SK-N-SH treated with all-trans-retinoic acid at 6 μM for 48 hours (cell line): ENCODE measurements around the gene CCBE1.
A peak's percentile ranks its signal among the peaks of the same experiment; 100 is the strongest.

ENCODE experiments used
- ATAC-seq: fragments of 200-7000 bp; cut with Tn5 transposase; 3 replicates; pipeline ENCODE4 v1.9.1; 2020; ENCODE audit warnings: mild to moderate bottlenecking, moderate library complexity
- ARNTL ChIP-seq: fragments of 450-650 bp; formaldehyde crosslinking; IDR thresholded peaks from 2 replicates; pipeline ENCODE4 v1.5.0; 2020; ENCODE audit warnings: low read depth, mild to moderate bottlenecking, moderate library complexity, borderline replicate concordance
- BACH2 ChIP-seq: fragments of 250-450 bp; sonication (Bioruptor Pico); IDR thresholded peaks from 2 replicates; pipeline ENCODE4 v1.9.0; 2021; ENCODE audit warnings: mild to moderate bottlenecking, borderline replicate concordance
- CREB5 ChIP-seq: fragments of 250-450 bp; sonication (Bioruptor Pico); IDR thresholded peaks from 2 replicates; pipeline ENCODE4 v1.5.1; 2020; ENCODE audit warnings: low read depth, mild to moderate bottlenecking, moderate library complexity
- CSDC2 ChIP-seq: fragments of 250-450 bp; sonication (Bioruptor Pico); IDR thresholded peaks from 2 replicates; pipeline ENCODE4 v1.5.0; 2020; ENCODE audit warnings: mild to moderate bottlenecking, moderate library complexity
- CSRNP3 ChIP-seq: fragments of 250-450 bp; sonication (Bioruptor Pico); IDR thresholded peaks from 2 replicates; pipeline ENCODE4 v1.5.1; 2021; ENCODE audit warnings: mild to moderate bottlenecking, moderate library complexity
- ESRRG ChIP-seq: fragments of 250-450 bp; sonication (Bioruptor Pico); IDR thresholded peaks from 2 replicates; pipeline ENCODE4 v1.6.1; 2021; ENCODE audit warnings: mild to moderate bottlenecking
- GLIS3 ChIP-seq: fragments of 250-450 bp; sonication (Bioruptor Pico); IDR thresholded peaks from 2 replicates; pipeline ENCODE4 v1.5.0; 2020; ENCODE audit warnings: mild to moderate bottlenecking, moderate library complexity
- ISL1 ChIP-seq: fragments of 250-450 bp; sonication (Bioruptor Pico); IDR thresholded peaks from 2 replicates; pipeline ENCODE4 v2.1.2; 2022; ENCODE audit warnings: mild to moderate bottlenecking, moderate library complexity
- OSR1 ChIP-seq: fragments of 250-450 bp; sonication (Bioruptor Pico); IDR thresholded peaks from 2 replicates; pipeline ENCODE4 v1.8.0; 2022; ENCODE audit warnings: moderate library complexity, mild to moderate bottlenecking, inconsistent platforms
- PATZ1 ChIP-seq: fragments of 250-450 bp; sonication (Bioruptor Pico); IDR thresholded peaks from 2 replicates; pipeline ENCODE4 v1.8.0; 2020; ENCODE audit warnings: mild to moderate bottlenecking, moderate library complexity, borderline replicate concordance
- PPARA ChIP-seq: fragments of 250-450 bp; sonication (Bioruptor Pico); IDR thresholded peaks from 2 replicates; pipeline ENCODE4 v1.5.0; 2020; ENCODE audit warnings: mild to moderate bottlenecking, borderline replicate concordance
- RARB ChIP-seq: fragments of 250-450 bp; sonication (Bioruptor Pico); IDR thresholded peaks from 2 replicates; pipeline ENCODE4 v1.8.0; 2021; ENCODE audit warnings: mild to moderate bottlenecking, moderate library complexity
- TCF4 ChIP-seq: fragments of 250-450 bp; sonication (Bioruptor Pico); IDR thresholded peaks from 2 replicates; pipeline ENCODE4 v1.8.0; 2021; ENCODE audit warnings: mild to moderate bottlenecking, moderate library complexity, borderline replicate concordance
- TOX ChIP-seq: fragments of 250-450 bp; sonication (Bioruptor Pico); IDR thresholded peaks from 2 replicates; pipeline ENCODE4 v1.8.0; 2021; ENCODE audit warnings: mild to moderate bottlenecking, moderate library complexity, borderline replicate concordance
- TSHZ2 ChIP-seq: fragments of 250-450 bp; sonication (Bioruptor Pico); IDR thresholded peaks from 2 replicates; pipeline ENCODE4 v1.5.0; 2020; ENCODE audit warnings: mild to moderate bottlenecking, moderate library complexity
- ZC3H10 ChIP-seq: fragments of 250-450 bp; sonication (Bioruptor Pico); IDR thresholded peaks from 2 replicates; pipeline ENCODE4 v1.5.1; 2021; ENCODE audit warnings: mild to moderate bottlenecking, moderate library complexity
- ZFP30 ChIP-seq: fragments of 450-650 bp; formaldehyde crosslinking; IDR thresholded peaks from 2 replicates; pipeline ENCODE4 v1.5.0; 2022; ENCODE audit warnings: mild to moderate bottlenecking, moderate library complexity
- ZNF565 ChIP-seq: fragments of 450-650 bp; formaldehyde crosslinking; conservative IDR thresholded peaks from 2 replicates; pipeline ENCODE4 v1.5.0; 2020; ENCODE audit warnings: low read depth, mild to moderate bottlenecking, moderate library complexity
- ZNF70 ChIP-seq: fragments of 450-650 bp; formaldehyde crosslinking; IDR thresholded peaks from 2 replicates; pipeline ENCODE4 v1.5.0; 2020; ENCODE audit warnings: mild to moderate bottlenecking, moderate library complexity

CCBE1 gene

GRCh38 chr18:59459369-59460071, 237.7 kb downstream of the CCBE1 start:
- TF ChIP-seq CSDC2 (CRISPR knock-in tag): no peak
- no peak for TF ChIP-seq ZNF565 (CRISPR knock-in tag)
- no peak for TF ChIP-seq ARNTL (CRISPR knock-in tag)
- TF ChIP-seq TSHZ2 (CRISPR knock-in tag): 0 out of 2 replicates have a peak, but pooled peaks have one; percentile 14
- TF ChIP-seq TCF4: peak; percentile 52
- TF ChIP-seq, all 23 proteins: peak for 2
- peak; percentile 82 for ATAC-seq

- no peak for TF ChIP-seq ESRRG (CRISPR knock-in tag)
- TF ChIP-seq CREB5 (CRISPR knock-in tag): no peak
- no peak for TF ChIP-seq GLIS3
- no peak for TF ChIP-seq CSRNP3 (CRISPR knock-in tag)
- no peak for TF ChIP-seq ISL1 (CRISPR knock-in tag)
- TF ChIP-seq ZC3H10: no peak
- no peak for TF ChIP-seq BACH2 (CRISPR knock-in tag)
- TF ChIP-seq ZNF70 (CRISPR knock-in tag): no peak
- TF ChIP-seq PATZ1: no peak
- no peak for TF ChIP-seq TSHZ2 (CRISPR knock-in tag)
These were observed 238.6 kb downstream of the CCBE1 start for GRCh38 chr18:59458575-59458974.

GRCh38 chr18:59456657-59457056, 240.6 kb downstream of the CCBE1 start:
- no peak for ATAC-seq
- TF ChIP-seq CSDC2 (CRISPR knock-in tag): no peak

More at GRCh38 chr18:59458575-59458974, 238.6 kb downstream of the CCBE1 start:
- no peak for ATAC-seq

GRCh38 chr18:59455728-59456276, 241.4 kb downstream of the CCBE1 start:
- no peak for ATAC-seq
- no peak for TF ChIP-seq GLIS3
- TF ChIP-seq TSHZ2 (CRISPR knock-in tag): no peak
- TF ChIP-seq CSRNP3 (CRISPR knock-in tag): no peak
- TF ChIP-seq PPARA (CRISPR knock-in tag): no peak
- TF ChIP-seq ARNTL (CRISPR knock-in tag): no peak
- no peak for TF ChIP-seq ZNF70 (CRISPR knock-in tag)
- no peak for TF ChIP-seq RARB
- no peak for TF ChIP-seq ZC3H10
- no peak for TF ChIP-seq ZFP30 (CRISPR knock-in tag)
- TF ChIP-seq BACH2 (CRISPR knock-in tag): no peak
- TF ChIP-seq ZNF565 (CRISPR knock-in tag): no peak
- no peak for TF ChIP-seq ESRRG (CRISPR knock-in tag)
- TF ChIP-seq OSR1: no peak
- no peak for TF ChIP-seq TOX
